HCT116 (cell line): ENCODE data around the gene DENND1A.

Source experiments
- CTCF ChIP-seq, 3 experiments: fragments of 200-600 bp in 1 of 3; sonication (generic) in 1 of 3; IDR thresholded peaks in 2 of 3; conservative IDR thresholded peaks in 1 of 3; 2 replicates each; pipeline ENCODE4 v1.5.1; 2012 to 2017; ENCODE audit warnings: low read depth in 2 of 3, low read length in 2 of 3, antibody characterized with exemption in 1 of 3, borderline replicate concordance in 1 of 3, control low read depth in 1 of 3, mild to moderate bottlenecking in 1 of 3, mixed read lengths in 1 of 3, mixed run types in 1 of 3, moderate library complexity in 1 of 3; ENCODE audit not compliant: insufficient read depth in 1 of 3
- ELF1 ChIP-seq: IDR thresholded peaks from 2 replicates; pipeline ENCODE4 v1.6.1; 2012; ENCODE audit warnings: low read depth, borderline replicate concordance
- EZH2 ChIP-seq: fragments of 200-600 bp; sonication (generic); IDR thresholded peaks from 2 replicates; pipeline ENCODE4 v1.6.1; 2017; ENCODE audit warnings: antibody characterized with exemption, mixed run types
- EZH2phosphoT487 ChIP-seq: fragments of 200-600 bp; IDR thresholded peaks from 2 replicates; pipeline ENCODE4 v1.6.1; 2018; ENCODE audit warnings: antibody characterized with exemption, borderline replicate concordance
- FOSL1 ChIP-seq: IDR thresholded peaks from 2 replicates; pipeline ENCODE4 v1.6.1; 2012; ENCODE audit warnings: low read depth
- JUND ChIP-seq: IDR thresholded peaks from 2 replicates; pipeline ENCODE4 v1.6.1; 2012
- MAX ChIP-seq: IDR thresholded peaks from 2 replicates; pipeline ENCODE4 v1.6.1; 2012
- POLR2A ChIP-seq: IDR thresholded peaks from 2 replicates; pipeline ENCODE4 v1.7.0; 2011; ENCODE audit warnings: borderline replicate concordance; ENCODE audit not compliant: insufficient read depth, insufficient read length; ENCODE audit errors: extremely low read depth
- POLR2AphosphoS5 ChIP-seq: IDR thresholded peaks from 2 replicates; pipeline ENCODE4 v1.6.1; 2011; ENCODE audit warnings: mild to moderate bottlenecking, low read depth, low read length, moderate library complexity
- SIN3A ChIP-seq: IDR thresholded peaks from 2 replicates; pipeline ENCODE4 v1.6.1; 2012; ENCODE audit warnings: low read depth
- SP1 ChIP-seq: IDR thresholded peaks from 2 replicates; pipeline ENCODE4 v1.6.1; 2012; ENCODE audit warnings: low read depth
- TCF7L2 ChIP-seq: IDR thresholded peaks from 2 replicates; pipeline ENCODE4 v1.7.0; 2011; ENCODE audit warnings: borderline replicate concordance, inconsistent platforms; ENCODE audit not compliant: insufficient read depth, insufficient read length; ENCODE audit errors: extremely low read depth
- ZNF274 ChIP-seq: fragments of 200-500 bp; sonication (Bioruptor generic); IDR thresholded peaks from 2 replicates; pipeline ENCODE4 v1.6.1; 2014; ENCODE audit warnings: mild to moderate bottlenecking, low read depth, low read length, inconsistent platforms

- TF ChIP-seq CTCF (IDR thresholded peaks at IDR 0.05 in 2 of 3, conservative IDR thresholded peaks at IDR 0.05 in 1 of 3; ENCODE audit: borderline replicate concordance in 1 of 3, insufficient read depth in 1 of 3, low read depth in 2 of 3, low read length in 2 of 3), result no peak
- TF ChIP-seq SIN3A, result no peak
- TF ChIP-seq ELF1, result no peak
- TF ChIP-seq SP1, result no peak
- TF ChIP-seq POLR2A, result no peak
- TF ChIP-seq POLR2AphosphoS5, result no peak
- TF ChIP-seq FOSL1, result no peak
- no peak for TF ChIP-seq EZH2
- no peak for TF ChIP-seq ZNF274
- no peak for TF ChIP-seq JUND
- no peak for TF ChIP-seq TCF7L2
- TF ChIP-seq EZH2phosphoT487, result no peak
- no peak for TF ChIP-seq MAX
These were observed 567.1 kb downstream of the DENND1A start for GRCh38 chr9:123362856-123363255.
